ENCODE data around the gene PARD6G. TPM values are rescaled to one million over a fixed set of nuclear protein-coding genes. Genes with fewer than 3 reads are reported as not detected.

PARD6G gene
- total and polyA plus RNA-seq, 10 of the 15 experiments (the other 5 are each of a cell fraction or from before 2014, with no cell fraction given): 0.20 to 2.0 (median 0.60) TPM

DNA sequence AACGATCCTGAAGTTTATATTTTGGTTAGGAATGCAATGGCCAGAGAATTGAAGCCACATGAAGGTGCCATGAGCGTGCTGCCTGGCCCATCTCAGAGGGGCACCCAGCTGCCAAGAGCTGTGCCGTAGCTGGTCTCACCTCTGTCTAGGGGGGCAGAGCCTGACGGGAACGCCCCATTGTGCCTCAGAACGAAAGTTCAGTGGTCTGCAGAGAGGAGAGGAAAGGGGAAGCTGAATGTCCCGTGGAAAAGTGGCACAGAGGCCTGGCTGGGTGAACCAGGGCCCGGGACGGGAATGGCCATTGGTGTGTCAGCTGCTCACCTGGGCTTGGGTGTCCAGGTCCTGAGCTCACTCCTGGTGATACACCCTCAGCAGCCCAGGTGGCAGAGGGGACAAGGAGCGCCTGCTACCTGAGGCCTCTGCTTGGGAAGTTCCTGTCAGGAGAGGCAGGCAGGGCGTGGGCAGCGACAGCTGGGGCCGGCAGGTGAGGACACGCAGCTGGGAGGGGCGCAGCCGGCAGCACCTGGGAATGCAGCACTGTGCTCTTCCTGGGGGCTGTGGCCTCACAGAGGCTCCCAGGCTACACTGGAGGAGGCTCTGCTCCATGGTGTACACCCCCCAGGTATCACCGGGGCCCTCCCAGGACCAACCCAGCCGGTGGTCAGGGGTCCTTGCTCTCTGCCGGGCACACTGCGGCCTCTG is 67.3 kb downstream of the PARD6G start (continued):
- TF ChIP-seq IKZF2 (IDR thresholded peaks at IDR 0.05): peak; percentile 84 to 88
- 0 out of 2 replicates have a peak, but pooled peaks have one; percentile 8 for TF ChIP-seq RUNX3 (IDR thresholded peaks at IDR 0.05; ENCODE audit: low read length)
- TF ChIP-seq BHLHE40 (IDR thresholded peaks at IDR 0.05; ENCODE audit: borderline replicate concordance in 1 of 2, low read depth in 2 of 2, low read length in 1 of 2): peak in 1 of 2 experiments; percentile 55; a peak in 1 of 4 replicates
- peak; percentile 48; the same call in 1 of the 2 replicates for TF ChIP-seq MTA2 (IDR thresholded peaks at IDR 0.05; ENCODE audit: low read depth)
- TF ChIP-seq, protein P1, sequence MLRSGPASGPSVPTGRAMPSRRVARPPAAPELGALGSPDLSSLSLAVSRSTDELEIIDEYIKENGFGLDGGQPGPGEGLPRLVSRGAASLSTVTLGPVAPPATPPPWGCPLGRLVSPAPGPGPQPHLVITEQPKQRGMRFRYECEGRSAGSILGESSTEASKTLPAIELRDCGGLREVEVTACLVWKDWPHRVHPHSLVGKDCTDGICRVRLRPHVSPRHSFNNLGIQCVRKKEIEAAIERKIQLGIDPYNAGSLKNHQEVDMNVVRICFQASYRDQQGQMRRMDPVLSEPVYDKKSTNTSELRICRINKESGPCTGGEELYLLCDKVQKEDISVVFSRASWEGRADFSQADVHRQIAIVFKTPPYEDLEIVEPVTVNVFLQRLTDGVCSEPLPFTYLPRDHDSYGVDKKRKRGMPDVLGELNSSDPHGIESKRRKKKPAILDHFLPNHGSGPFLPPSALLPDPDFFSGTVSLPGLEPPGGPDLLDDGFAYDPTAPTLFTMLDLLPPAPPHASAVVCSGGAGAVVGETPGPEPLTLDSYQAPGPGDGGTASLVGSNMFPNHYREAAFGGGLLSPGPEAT (IDR thresholded peaks at IDR 0.05; ENCODE audit: low read depth): peak; percentile 37; the same call in 1 of the 2 replicates

DNA sequence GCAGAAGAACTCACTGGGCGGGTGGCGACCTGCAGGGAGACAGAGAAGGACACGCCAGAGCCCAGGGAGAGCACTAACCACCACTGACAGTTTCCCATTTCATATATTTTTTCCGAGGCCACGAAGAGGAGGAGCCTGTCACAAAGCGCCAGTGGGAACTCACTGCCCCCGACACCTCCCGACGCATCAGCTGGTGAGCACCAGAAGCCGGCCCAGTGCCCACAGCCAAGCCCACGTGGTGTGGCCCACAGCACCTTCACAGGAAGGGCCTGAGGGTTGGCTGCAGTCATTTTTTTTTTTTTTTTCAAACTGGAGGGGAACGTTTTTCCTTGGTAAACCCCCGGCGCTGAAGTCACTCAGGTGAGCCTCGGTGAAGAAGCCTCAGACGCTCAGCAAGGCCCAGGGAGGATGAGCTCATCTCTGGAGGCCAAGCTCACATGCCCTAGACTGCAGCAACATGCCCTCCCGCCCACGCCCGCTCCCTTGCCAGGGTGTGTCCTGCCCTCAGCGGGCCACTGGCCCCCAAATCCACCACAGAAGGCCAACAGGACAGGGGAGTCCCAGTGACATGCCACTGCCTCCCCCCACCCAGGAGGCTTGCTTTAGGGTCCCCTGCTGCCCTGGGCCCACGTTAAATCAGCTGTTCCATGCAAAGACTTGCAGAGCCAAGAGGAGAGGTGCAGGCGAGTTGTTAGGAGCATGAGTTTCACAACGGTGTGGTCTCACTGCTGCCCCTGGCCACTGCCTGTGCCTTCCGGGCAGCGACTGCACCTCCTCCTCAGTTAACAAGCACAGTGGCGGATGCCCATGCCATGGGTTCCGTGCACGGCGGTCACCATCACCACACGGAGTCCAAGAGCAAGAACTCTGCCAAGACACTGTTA is 68.1 kb downstream of the PARD6G start:
- no peaks in the 10 kb centered on the region for H4K20me1 ChIP-seq (ENCODE audit: control insufficient read depth, insufficient read depth)
- in situ Hi-C loops (cut with MboI) (no loop called here), intact Hi-C loops (cut with micrococcal nuclease; ENCODE audit: unreplicated experiment) (no loop called here)
- ChIA-PET POLR2A (interaction anchor here (0.6 to 1.7 kb wide), 9 partner anchors 11 to 68 kb away, joined by 3 to 7 read pairs (median 4); partner anchors contain the start of gene PARD6G), CTCF (interaction anchor here (0.6 to 3.3 kb wide), 6 partner anchors 16 to 45 kb away, joined by 3 to 8 read pairs (median 4); no protein-coding TSS in a partner anchor), SMC1A (ENCODE audit: uncharacterized antibody, unreplicated experiment) (interaction anchor here (1.0 to 1.6 kb wide), 4 partner anchors 15 to 64 kb away, joined by 3 to 7 read pairs (median 5); no protein-coding TSS in a partner anchor), RAD21 (ENCODE audit: unreplicated experiment) (interaction anchor here (0.7 to 2.0 kb wide), 10 partner anchors 12 to 78 kb away, joined by 3 to 9 read pairs (median 6); no protein-coding TSS in a partner anchor)
- H3K4me1 ChIP-seq (ENCODE audit: control insufficient read depth, insufficient read depth, low read length): peaks cover 10% of the 10 kb centered on the region
- FAIRE-seq (no peak), ATAC-seq (peak; percentile 76), DNase-seq (ENCODE audit: low read depth, low spot score) (no peak)
- H3K27ac ChIP-seq (ENCODE audit: control insufficient read depth, insufficient read depth): no peak overlapping the region
- no peak overlapping the region for H3K9ac ChIP-seq (ENCODE audit: control insufficient read depth, insufficient read depth, low read length)
- no peaks in the 10 kb centered on the region; a peak in 1 of 4 replicates for H3K27me3 ChIP-seq (replicated peaks in 1 of 2; ENCODE audit: control insufficient read depth in 2 of 2, insufficient read depth in 2 of 2, low read length in 1 of 2)
- 33% methylated on average over 30 of the region's 30 CpGs for WGBS (ENCODE audit: insufficient coverage, insufficient replicate concordance, low lambda C conversion rate, missing lambda C conversion rate)
- H3K4me2 ChIP-seq (ENCODE audit: control insufficient read depth, insufficient read depth): 0 out of 2 replicates have a peak overlapping the region, but pooled peaks have one; percentile 25
- H3K79me2 ChIP-seq (ENCODE audit: control insufficient read depth, insufficient read depth, low read length): no peaks in the 10 kb centered on the region
- H3K9me3 ChIP-seq (replicated peaks; ENCODE audit: control insufficient read depth, insufficient read depth, low read length): no peaks in the 10 kb centered on the region
- no peak overlapping the region for H2AFZ ChIP-seq (ENCODE audit: control insufficient read depth, low read depth, low read length)
- no peaks in the 10 kb centered on the region for H3K36me3 ChIP-seq (ENCODE audit: control insufficient read depth in 2 of 2, insufficient read depth in 2 of 2, low read length in 1 of 2)
- BruUV-seq (replicated peaks): no TSS peak
- H3K4me3 ChIP-seq: no peak overlapping the region
- TF ChIP-seq, protein P2, sequence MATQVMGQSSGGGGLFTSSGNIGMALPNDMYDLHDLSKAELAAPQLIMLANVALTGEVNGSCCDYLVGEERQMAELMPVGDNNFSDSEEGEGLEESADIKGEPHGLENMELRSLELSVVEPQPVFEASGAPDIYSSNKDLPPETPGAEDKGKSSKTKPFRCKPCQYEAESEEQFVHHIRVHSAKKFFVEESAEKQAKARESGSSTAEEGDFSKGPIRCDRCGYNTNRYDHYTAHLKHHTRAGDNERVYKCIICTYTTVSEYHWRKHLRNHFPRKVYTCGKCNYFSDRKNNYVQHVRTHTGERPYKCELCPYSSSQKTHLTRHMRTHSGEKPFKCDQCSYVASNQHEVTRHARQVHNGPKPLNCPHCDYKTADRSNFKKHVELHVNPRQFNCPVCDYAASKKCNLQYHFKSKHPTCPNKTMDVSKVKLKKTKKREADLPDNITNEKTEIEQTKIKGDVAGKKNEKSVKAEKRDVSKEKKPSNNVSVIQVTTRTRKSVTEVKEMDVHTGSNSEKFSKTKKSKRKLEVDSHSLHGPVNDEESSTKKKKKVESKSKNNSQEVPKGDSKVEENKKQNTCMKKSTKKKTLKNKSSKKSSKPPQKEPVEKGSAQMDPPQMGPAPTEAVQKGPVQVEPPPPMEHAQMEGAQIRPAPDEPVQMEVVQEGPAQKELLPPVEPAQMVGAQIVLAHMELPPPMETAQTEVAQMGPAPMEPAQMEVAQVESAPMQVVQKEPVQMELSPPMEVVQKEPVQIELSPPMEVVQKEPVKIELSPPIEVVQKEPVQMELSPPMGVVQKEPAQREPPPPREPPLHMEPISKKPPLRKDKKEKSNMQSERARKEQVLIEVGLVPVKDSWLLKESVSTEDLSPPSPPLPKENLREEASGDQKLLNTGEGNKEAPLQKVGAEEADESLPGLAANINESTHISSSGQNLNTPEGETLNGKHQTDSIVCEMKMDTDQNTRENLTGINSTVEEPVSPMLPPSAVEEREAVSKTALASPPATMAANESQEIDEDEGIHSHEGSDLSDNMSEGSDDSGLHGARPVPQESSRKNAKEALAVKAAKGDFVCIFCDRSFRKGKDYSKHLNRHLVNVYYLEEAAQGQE (IDR thresholded peaks at IDR 0.05; ENCODE audit: low read depth, low read length): no peak
- TF ChIP-seq RAD51 (IDR thresholded peaks at IDR 0.05) (peak; percentile 23; the same call in 1 of the 2 replicates), POLR2AphosphoS2 (IDR thresholded peaks at IDR 0.05; ENCODE audit: low read depth, low read length) (no peak), NBN (IDR thresholded peaks at IDR 0.05) (no peak), RELA (IDR thresholded peaks at IDR 0.05; ENCODE audit: borderline replicate concordance, partially characterized antibody) (no peak), CREB1 (IDR thresholded peaks at IDR 0.05; ENCODE audit: low read depth) (no peak), ZNF384 (IDR thresholded peaks at IDR 0.05; ENCODE audit: borderline replicate concordance, low read depth, low read length) (no peak)
- TF ChIP-seq, protein P3, sequence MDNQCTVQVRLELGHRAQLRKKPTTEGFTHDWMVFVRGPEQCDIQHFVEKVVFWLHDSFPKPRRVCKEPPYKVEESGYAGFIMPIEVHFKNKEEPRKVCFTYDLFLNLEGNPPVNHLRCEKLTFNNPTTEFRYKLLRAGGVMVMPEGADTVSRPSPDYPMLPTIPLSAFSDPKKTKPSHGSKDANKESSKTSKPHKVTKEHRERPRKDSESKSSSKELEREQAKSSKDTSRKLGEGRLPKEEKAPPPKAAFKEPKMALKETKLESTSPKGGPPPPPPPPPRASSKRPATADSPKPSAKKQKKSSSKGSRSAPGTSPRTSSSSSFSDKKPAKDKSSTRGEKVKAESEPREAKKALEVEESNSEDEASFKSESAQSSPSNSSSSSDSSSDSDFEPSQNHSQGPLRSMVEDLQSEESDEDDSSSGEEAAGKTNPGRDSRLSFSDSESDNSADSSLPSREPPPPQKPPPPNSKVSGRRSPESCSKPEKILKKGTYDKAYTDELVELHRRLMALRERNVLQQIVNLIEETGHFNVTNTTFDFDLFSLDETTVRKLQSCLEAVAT (IDR thresholded peaks at IDR 0.05): 0 out of 2 replicates have a peak, but pooled peaks have one; percentile 10

Measured in GM12878 (cell line).